NOMO-1 (cell line): Measurements from ENCODE around the gene SCMH1.
"Not testable (repeated sequence)": the region's sequence is repeated elsewhere in the genome, so short reads cannot be mapped to it uniquely, and the experiment has no call there.

Experiments used
- DNase-seq, 2 experiments: peaks; one replicate each; lab custom pipeline; 2025; ENCODE audit not compliant: unreplicated experiment in 2 of 2; lab: John Stamatoyannopoulos, UW

Gene SCMH1

GRCh38 chr1:41217441-41217840 lies 24.7 kb downstream of the SCMH1 start:
- DNase-seq = no peak

GRCh38 chr1:41215623-41216022 lies 26.5 kb downstream of the SCMH1 start:
- DNase-seq = no peak

GRCh38 chr1:41213341-41213740 lies 28.8 kb downstream of the SCMH1 start:
- no peak for DNase-seq

GRCh38 chr1:41211608-41212007 lies 30.5 kb downstream of the SCMH1 start:
- DNase-seq = not testable (repeated sequence)

GRCh38 chr1:41207053-41207452 lies 35.1 kb downstream of the SCMH1 start:
- DNase-seq = not testable (repeated sequence)

GRCh38 chr1:41200728-41201127 lies 41.4 kb downstream of the SCMH1 start:
- DNase-seq = no peak

GRCh38 chr1:41199375-41199774 lies 42.7 kb downstream of the SCMH1 start:
- no peak for DNase-seq

- DNase-seq = no peak
Measured at GRCh38 chr1:41192456-41193178, 49.5 kb downstream of the SCMH1 start.

GRCh38 chr1:41184446-41184845 lies 57.7 kb downstream of the SCMH1 start:
- DNase-seq = no peak

GRCh38 chr1:41178230-41178629 lies 63.9 kb downstream of the SCMH1 start:
- DNase-seq = not testable (repeated sequence)

GRCh38 chr1:41175546-41175945 lies 66.6 kb downstream of the SCMH1 start:
- no peak for DNase-seq

GRCh38 chr1:41174170-41174569 lies 67.9 kb downstream of the SCMH1 start:
- no peak for DNase-seq

GRCh38 chr1:41173651-41174050 lies 68.5 kb downstream of the SCMH1 start:
- no peak for DNase-seq

GRCh38 chr1:41171266-41171874 lies 70.7 kb downstream of the SCMH1 start:
- DNase-seq = no peak

- no peak for DNase-seq
Measured at GRCh38 chr1:41169799-41170180, 72.3 kb downstream of the SCMH1 start.

GRCh38 chr1:41169066-41169798 lies 72.9 kb downstream of the SCMH1 start:
- DNase-seq = no peak

- DNase-seq = no peak
Measured at GRCh38 chr1:41167667-41168066, 74.4 kb downstream of the SCMH1 start.

GRCh38 chr1:41164727-41165126 lies 77.4 kb downstream of the SCMH1 start:
- DNase-seq = no peak

- no peak for DNase-seq
Measured at GRCh38 chr1:41162441-41162840, 79.7 kb downstream of the SCMH1 start.

- no peak for DNase-seq
Measured at GRCh38 chr1:41161846-41162245, 80.3 kb downstream of the SCMH1 start.

- no peak for DNase-seq
Measured at GRCh38 chr1:41160498-41161110, 81.5 kb downstream of the SCMH1 start.
